ENCODE data around the gene MAD1L1. TPM values are rescaled to one million over a fixed set of nuclear protein-coding genes. Genes with fewer than 3 reads are reported as not detected.

The MAD1L1 gene
- total and polyA plus RNA-seq, 2 of the 13 experiments (the other 11 are each of a cell fraction or from before 2014, with no cell fraction given): 17.4 to 64.7 TPM

- no peak for ATAC-seq
- WGBS (ENCODE audit: low lambda C conversion rate): 98% methylated on average over 11 of the region's 13 CpGs
- no TSS peak for BruUV-seq (replicated peaks)
- H3K9ac ChIP-seq (ENCODE audit: insufficient read depth, low read depth, low read length): no peak overlapping the region
- H2AFZ ChIP-seq (ENCODE audit: low read length): no peak overlapping the region
- no peak overlapping the region for H3K27ac ChIP-seq (ENCODE audit: extremely low read length, insufficient read depth, low read length)
- H3K79me2 ChIP-seq (ENCODE audit: insufficient read depth, low read length): no peaks in the 10 kb centered on the region
- ChIA-PET POLR2A (no interaction called here), CTCF (ENCODE audit: low intra/inter-chr PET ratio, low total read pairs) (no interaction called here)
- peaks cover 0 to 5% of the 10 kb centered on the region in 2 experiments; a peak in 2 of 5 replicates for H3K36me3 ChIP-seq (replicated peaks in 1 of 2; ENCODE audit: control insufficient read depth in 1 of 2, insufficient read depth in 2 of 2, low read length in 2 of 2)
- H4K20me1 ChIP-seq (ENCODE audit: insufficient read depth, low read length): no peaks in the 10 kb centered on the region
- in situ Hi-C loops (cut with HindIII; ENCODE audit: extremely low pct_ligation_motif_present, low pct_unique_long_range_greater_than_20kb) (no loop called here), intact Hi-C loops (cut with micrococcal nuclease; ENCODE audit: unreplicated experiment) (no loop called here)
- H3K4me3 ChIP-seq (replicated peaks in 1 of 3; ENCODE audit: insufficient read depth in 1 of 3, low read depth in 2 of 3, low read length in 3 of 3): no peak overlapping the region
- no peak overlapping the region for H3K4me2 ChIP-seq (ENCODE audit: low read depth, low read length)
- no peaks in the 10 kb centered on the region for H3K4me1 ChIP-seq (ENCODE audit: insufficient read depth, low read length)
- FAIRE-seq: no peak
- no peaks in the 10 kb centered on the region for H3K9me3 ChIP-seq (ENCODE audit: low read length)
- H3K27me3 ChIP-seq (ENCODE audit: control insufficient read depth in 1 of 2, insufficient read depth in 2 of 2, low read length in 2 of 2): no peaks in the 10 kb centered on the region
- DNase-seq (ENCODE audit: low spot score): no peak
- TF ChIP-seq GTF3A (CRISPR knock-in tag; conservative IDR thresholded peaks at IDR 0.05) (no peak), UBTF (CRISPR knock-in tag; IDR thresholded peaks at IDR 0.05) (no peak), ZBTB34 (CRISPR knock-in tag; IDR thresholded peaks at IDR 0.05) (no peak), ATF7-NPFF (CRISPR knock-in tag; IDR thresholded peaks at IDR 0.05; ENCODE audit: low read depth) (no peak), YEATS4 (CRISPR knock-in tag; IDR thresholded peaks at IDR 0.05; ENCODE audit: borderline replicate concordance) (no peak), MED1 (CRISPR knock-in tag; IDR thresholded peaks at IDR 0.05) (no peak), AHR (CRISPR knock-in tag; IDR thresholded peaks at IDR 0.05) (no peak), ZMYM3 (CRISPR knock-in tag; IDR thresholded peaks at IDR 0.05) (no peak), HOXD1 (CRISPR knock-in tag; IDR thresholded peaks at IDR 0.05) (no peak), CHD2 (IDR thresholded peaks at IDR 0.05; ENCODE audit: low read depth, low read length) (no peak), SKI (IDR thresholded peaks at IDR 0.05; ENCODE audit: partially characterized antibody) (no peak), FOSL2 (CRISPR knock-in tag; IDR thresholded peaks at IDR 0.05) (no peak), ATF4 (CRISPR knock-in tag; IDR thresholded peaks at IDR 0.05) (no peak), SOX13 (IDR thresholded peaks at IDR 0.05) (no peak), SOX13 (CRISPR knock-in tag; conservative IDR thresholded peaks at IDR 0.05 in 1 of 2, IDR thresholded peaks at IDR 0.05 in 1 of 2) (no peak), ZNF143 (CRISPR knock-in tag; IDR thresholded peaks at IDR 0.05) (no peak)
- TF ChIP-seq, protein P1, sequence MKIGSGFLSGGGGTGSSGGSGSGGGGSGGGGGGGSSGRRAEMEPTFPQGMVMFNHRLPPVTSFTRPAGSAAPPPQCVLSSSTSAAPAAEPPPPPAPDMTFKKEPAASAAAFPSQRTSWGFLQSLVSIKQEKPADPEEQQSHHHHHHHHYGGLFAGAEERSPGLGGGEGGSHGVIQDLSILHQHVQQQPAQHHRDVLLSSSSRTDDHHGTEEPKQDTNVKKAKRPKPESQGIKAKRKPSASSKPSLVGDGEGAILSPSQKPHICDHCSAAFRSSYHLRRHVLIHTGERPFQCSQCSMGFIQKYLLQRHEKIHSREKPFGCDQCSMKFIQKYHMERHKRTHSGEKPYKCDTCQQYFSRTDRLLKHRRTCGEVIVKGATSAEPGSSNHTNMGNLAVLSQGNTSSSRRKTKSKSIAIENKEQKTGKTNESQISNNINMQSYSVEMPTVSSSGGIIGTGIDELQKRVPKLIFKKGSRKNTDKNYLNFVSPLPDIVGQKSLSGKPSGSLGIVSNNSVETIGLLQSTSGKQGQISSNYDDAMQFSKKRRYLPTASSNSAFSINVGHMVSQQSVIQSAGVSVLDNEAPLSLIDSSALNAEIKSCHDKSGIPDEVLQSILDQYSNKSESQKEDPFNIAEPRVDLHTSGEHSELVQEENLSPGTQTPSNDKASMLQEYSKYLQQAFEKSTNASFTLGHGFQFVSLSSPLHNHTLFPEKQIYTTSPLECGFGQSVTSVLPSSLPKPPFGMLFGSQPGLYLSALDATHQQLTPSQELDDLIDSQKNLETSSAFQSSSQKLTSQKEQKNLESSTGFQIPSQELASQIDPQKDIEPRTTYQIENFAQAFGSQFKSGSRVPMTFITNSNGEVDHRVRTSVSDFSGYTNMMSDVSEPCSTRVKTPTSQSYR (CRISPR knock-in tag; IDR thresholded peaks at IDR 0.05; ENCODE audit: borderline replicate concordance): no peak
- TF ChIP-seq, protein P2, sequence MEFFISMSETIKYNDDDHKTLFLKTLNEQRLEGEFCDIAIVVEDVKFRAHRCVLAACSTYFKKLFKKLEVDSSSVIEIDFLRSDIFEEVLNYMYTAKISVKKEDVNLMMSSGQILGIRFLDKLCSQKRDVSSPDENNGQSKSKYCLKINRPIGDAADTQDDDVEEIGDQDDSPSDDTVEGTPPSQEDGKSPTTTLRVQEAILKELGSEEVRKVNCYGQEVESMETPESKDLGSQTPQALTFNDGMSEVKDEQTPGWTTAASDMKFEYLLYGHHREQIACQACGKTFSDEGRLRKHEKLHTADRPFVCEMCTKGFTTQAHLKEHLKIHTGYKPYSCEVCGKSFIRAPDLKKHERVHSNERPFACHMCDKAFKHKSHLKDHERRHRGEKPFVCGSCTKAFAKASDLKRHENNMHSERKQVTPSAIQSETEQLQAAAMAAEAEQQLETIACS (CRISPR knock-in tag; IDR thresholded peaks at IDR 0.05): no peak
These were observed 179.3 kb downstream of the MAD1L1 start for GRCh38 chr7:2053395-2053794.

All from HepG2 (cell line).